T-helper 2 cell treated with Interferon-gamma antibody and Interleukin-4, amounts not matched to agents 5 μg/mL and 100 μg/mL, for 36 hours (primary cell): ENCODE results near the gene POLN.
A peak's percentile ranks its signal among the peaks of the same experiment; 100 is the strongest.
"Not testable (repeated sequence)": the region's sequence is repeated elsewhere in the genome, so short reads cannot be mapped to it uniquely, and the experiment has no call there.

Experiments
- DNase-seq: peaks from one replicate; pipeline ENCODE4 v3.0.0; 2021; ENCODE audit warnings: low spot score
- H3K27ac Mint-ChIP-seq: one replicate; pipeline ENCODE4 v1.8.0; 2021; ENCODE audit warnings: mild to moderate bottlenecking, mixed read lengths
- H3K27me3 Mint-ChIP-seq: one replicate; pipeline ENCODE4 v1.8.0; 2021; ENCODE audit warnings: low read depth, mixed read lengths
- H3K36me3 Mint-ChIP-seq: one replicate; pipeline ENCODE4 v1.8.0; 2021; ENCODE audit warnings: low read depth, mixed read lengths
- H3K4me1 Mint-ChIP-seq: one replicate; pipeline ENCODE4 v1.8.0; 2021; ENCODE audit warnings: low read depth, mixed read lengths
- H3K4me3 Mint-ChIP-seq: one replicate; pipeline ENCODE4 v1.8.0; 2022; ENCODE audit warnings: mild to moderate bottlenecking, moderate library complexity, mixed read lengths
- H3K9me3 Mint-ChIP-seq: one replicate; pipeline ENCODE4 v1.8.0; 2021; ENCODE audit warnings: mixed read lengths

Gene POLN

DNA sequence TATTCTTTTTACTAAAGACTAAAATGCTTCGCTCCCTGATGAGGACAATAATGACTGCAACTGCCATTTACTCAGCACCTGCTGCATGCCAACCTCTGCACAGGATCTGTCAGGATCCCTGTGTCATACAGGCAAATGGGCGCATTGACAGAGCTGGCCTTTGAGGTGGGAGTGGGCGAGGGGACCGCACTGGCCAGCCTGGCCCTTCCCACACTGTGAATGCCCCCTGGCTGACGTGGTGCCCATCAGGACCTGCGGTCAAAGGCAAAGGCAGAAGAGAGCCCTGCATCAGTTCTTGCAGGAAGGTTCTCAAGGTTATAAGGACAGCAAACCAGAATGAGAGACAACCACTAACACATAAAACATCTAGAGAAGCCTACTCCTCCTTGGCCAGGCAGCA is 67.9 kb downstream of the POLN start:
- peaks cover 16% of the 10 kb centered on the region for H3K36me3 Mint-ChIP-seq
- DNase-seq = no peak
- H3K9me3 Mint-ChIP-seq = no peaks in the 10 kb centered on the region
- no peaks in the 10 kb centered on the region for H3K27me3 Mint-ChIP-seq
- peak overlapping the region; percentile 60 for H3K27ac Mint-ChIP-seq
- peaks cover 68% of the 10 kb centered on the region for H3K4me1 Mint-ChIP-seq
- H3K4me3 Mint-ChIP-seq = no peak overlapping the region

GRCh38 chr4:2172627-2173231 is 69.2 kb downstream of the POLN start:
- H3K4me1 Mint-ChIP-seq = peaks cover 71% of the 10 kb centered on the region
- H3K4me3 Mint-ChIP-seq = peak overlapping the region; percentile 55
- H3K27me3 Mint-ChIP-seq = no peaks in the 10 kb centered on the region
- peaks cover 24% of the 10 kb centered on the region for H3K36me3 Mint-ChIP-seq
- no peaks in the 10 kb centered on the region for H3K9me3 Mint-ChIP-seq
- H3K27ac Mint-ChIP-seq = peak overlapping the region; percentile 90
- DNase-seq = peak; percentile 21

GRCh38 chr4:2172161-2172560 is 69.8 kb downstream of the POLN start:
- Mint-ChIP-seq H3K27ac (peak overlapping the region; percentile 90), H3K9me3 (no peaks in the 10 kb centered on the region), H3K27me3 (no peaks in the 10 kb centered on the region), H3K36me3 (peaks cover 24% of the 10 kb centered on the region), H3K4me3 (peak overlapping the region; percentile 55), H3K4me1 (peaks cover 68% of the 10 kb centered on the region)
- no peak for DNase-seq

DNA sequence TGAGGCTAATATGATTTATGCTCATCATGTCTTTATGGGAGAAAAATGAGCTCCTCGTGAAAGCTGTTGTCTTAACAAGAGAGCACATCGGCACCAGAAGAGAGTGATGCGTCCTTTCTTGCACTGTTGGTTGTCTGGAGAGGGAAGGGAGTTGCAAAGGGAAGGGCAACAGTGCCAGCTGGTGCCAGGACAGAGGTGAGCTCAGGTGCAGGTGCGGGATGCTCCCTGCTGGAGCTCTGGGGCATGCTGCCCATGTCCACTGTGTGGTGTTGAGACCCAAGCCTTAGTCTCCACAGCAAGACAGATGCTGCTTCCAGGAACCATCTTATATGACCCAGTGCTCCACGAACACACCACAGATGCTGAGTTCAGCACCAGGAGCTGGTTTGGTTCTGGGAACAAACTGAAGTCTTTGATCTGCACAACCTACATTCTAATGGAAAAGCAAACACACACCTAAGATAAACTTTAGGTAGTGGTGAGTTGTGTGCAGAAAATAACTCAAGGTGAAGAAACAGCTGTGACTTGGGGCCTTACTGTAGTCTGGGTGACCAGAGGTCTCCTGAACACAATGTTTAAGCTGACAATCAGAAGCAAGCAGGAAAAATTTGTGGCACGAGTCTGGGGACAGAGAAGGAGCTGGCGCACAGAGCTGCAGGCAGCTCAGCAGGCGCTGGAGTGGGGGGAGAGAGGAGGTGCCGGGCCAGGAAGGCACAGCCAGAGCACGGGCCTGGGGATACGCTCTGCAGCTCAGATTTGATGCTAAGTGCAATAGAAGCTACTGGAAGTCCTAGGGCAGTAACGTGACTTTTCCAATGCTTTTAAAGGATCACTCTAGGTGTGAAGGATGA is 73.2 kb downstream of the POLN start:
- Mint-ChIP-seq H3K4me1 (peaks cover 37% of the 10 kb centered on the region), H3K27me3 (no peaks in the 10 kb centered on the region), H3K4me3 (no peak overlapping the region), H3K36me3 (peaks cover 22% of the 10 kb centered on the region), H3K27ac (no peak overlapping the region), H3K9me3 (no peaks in the 10 kb centered on the region)
- no peak for DNase-seq

DNA sequence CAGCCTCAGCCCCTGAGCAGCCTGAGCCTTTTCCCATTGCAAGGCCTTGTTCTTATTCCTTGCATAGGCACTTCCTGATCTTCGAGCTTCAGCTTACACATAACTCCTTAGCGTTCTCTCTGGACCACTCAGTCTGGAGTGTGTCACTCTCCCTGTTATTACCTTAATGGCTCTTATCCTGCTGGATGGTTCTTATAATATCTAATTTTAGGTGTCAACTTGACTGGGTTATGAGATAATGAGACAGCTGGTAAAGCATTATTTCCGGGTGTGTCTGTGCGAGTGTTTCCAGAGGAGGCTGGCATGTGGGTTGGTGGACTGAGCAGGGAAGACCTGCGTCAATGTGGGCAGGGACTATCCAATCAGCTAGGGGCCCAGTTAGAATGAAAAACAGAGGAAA is 75.7 kb downstream of the POLN start:
- Mint-ChIP-seq H3K27me3 (no peaks in the 10 kb centered on the region), H3K4me1 (peaks cover 16% of the 10 kb centered on the region), H3K36me3 (peaks cover 15% of the 10 kb centered on the region), H3K4me3 (no peak overlapping the region), H3K9me3 (no peaks in the 10 kb centered on the region), H3K27ac (no peak overlapping the region)
- DNase-seq = no peak

GRCh38 chr4:2165391-2165790 is 76.5 kb downstream of the POLN start:
- H3K4me1 Mint-ChIP-seq = peaks cover 13% of the 10 kb centered on the region
- peaks cover 13% of the 10 kb centered on the region for H3K36me3 Mint-ChIP-seq
- H3K27ac Mint-ChIP-seq = no peak overlapping the region
- H3K4me3 Mint-ChIP-seq = no peak overlapping the region
- H3K27me3 Mint-ChIP-seq = no peaks in the 10 kb centered on the region
- no peak for DNase-seq
- H3K9me3 Mint-ChIP-seq = no peaks in the 10 kb centered on the region

- H3K27ac Mint-ChIP-seq = no peak overlapping the region
- H3K4me3 Mint-ChIP-seq = no peak overlapping the region
- no peak for DNase-seq
- H3K4me1 Mint-ChIP-seq = peaks cover 5% of the 10 kb centered on the region
- no peaks in the 10 kb centered on the region for H3K9me3 Mint-ChIP-seq
- H3K27me3 Mint-ChIP-seq = no peaks in the 10 kb centered on the region
- peaks cover 8% of the 10 kb centered on the region for H3K36me3 Mint-ChIP-seq
These were observed 78.6 kb downstream of the POLN start for GRCh38 chr4:2163311-2163821.

DNA sequence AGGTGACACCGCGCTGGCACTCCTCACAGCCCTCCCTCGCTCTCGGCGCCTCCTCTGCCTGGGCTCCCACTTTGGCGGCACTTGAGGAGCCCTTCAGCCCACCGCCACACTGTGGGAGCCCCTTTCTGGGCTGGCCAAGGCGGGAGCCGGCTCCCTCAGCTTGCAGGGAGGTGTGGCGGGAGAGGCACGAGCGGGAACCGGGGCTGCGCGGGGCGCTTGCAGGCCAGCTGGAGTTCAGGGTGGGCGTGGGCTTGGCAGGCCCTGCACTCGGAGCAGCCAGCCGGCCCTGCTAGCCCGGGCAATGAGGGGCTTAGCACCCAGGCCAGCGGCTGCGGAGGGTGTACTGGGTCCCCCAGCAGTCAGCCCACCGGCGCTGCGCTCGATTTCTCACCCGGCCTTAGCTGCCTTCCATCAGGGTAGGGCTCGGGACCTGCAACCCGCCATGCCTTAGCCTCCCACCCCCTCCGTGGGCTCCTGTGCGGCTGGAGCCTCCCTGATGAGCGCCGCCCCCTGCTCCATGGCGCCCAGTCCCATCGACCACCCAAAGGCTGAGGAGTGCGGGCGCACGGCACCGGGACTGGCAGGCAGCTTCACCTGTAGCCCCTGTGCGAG is 80.7 kb downstream of the POLN start:
- DNase-seq, H3K36me3 Mint-ChIP-seq, H3K27me3 Mint-ChIP-seq, H3K4me3 Mint-ChIP-seq, H3K27ac Mint-ChIP-seq, H3K9me3 Mint-ChIP-seq, H3K4me1 Mint-ChIP-seq: not testable (repeated sequence)

DNA sequence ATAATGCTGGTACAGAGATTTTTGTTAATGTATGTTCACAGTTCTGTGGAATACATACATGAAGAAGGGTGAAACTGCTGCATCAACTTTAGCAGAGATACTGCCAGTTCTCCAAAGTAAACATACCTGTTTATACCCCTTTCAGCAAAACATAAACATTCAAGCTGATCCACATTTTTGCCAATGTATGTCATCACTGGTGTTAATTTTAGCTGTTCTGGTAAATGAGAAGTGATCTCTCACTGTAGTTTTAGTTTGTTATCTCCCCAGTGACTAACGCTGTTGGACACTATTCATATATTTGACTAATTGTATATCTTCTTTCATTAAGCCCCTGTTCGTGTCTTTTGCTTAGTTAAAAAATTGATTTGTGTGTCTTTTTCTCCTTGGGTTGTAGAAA is 82.0 kb downstream of the POLN start:
- DNase-seq = no peak
- Mint-ChIP-seq H3K27ac (no peak overlapping the region), H3K36me3 (peaks cover 2% of the 10 kb centered on the region), H3K4me3 (no peak overlapping the region), H3K27me3 (no peaks in the 10 kb centered on the region), H3K9me3 (peaks cover 1% of the 10 kb centered on the region), H3K4me1 (no peaks in the 10 kb centered on the region)

DNA sequence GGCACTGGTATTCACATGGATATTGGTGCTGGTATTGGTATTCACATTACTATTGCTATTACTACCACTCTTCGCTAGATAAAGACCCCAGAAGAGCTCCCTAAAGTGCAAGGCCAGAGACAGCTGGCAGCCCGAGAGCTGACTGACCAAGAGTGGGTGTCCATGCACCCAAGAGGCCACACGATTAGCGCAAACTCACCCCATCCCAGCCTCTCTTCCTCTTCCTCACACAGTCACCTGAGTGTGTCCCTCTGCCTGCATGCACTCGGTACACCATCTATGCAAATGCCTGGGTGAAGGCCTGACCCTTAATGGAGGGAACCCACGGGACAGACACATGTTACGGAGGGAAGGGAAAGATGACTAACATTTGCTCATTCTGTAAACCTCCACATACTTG is 86.7 kb downstream of the POLN start:
- DNase-seq = no peak
- Mint-ChIP-seq H3K4me1 (no peaks in the 10 kb centered on the region), H3K27ac (no peak overlapping the region), H3K4me3 (no peak overlapping the region), H3K36me3 (peaks cover 4% of the 10 kb centered on the region), H3K9me3 (peaks cover 11% of the 10 kb centered on the region), H3K27me3 (peaks cover 2% of the 10 kb centered on the region)

- no peaks in the 10 kb centered on the region for H3K4me1 Mint-ChIP-seq
These were observed 87.6 kb downstream of the POLN start for GRCh38 chr4:2154215-2154740.

GRCh38 chr4:2151544-2151943 is 90.4 kb downstream of the POLN start:
- no peak overlapping the region for H3K27ac Mint-ChIP-seq
- DNase-seq = no peak
- H3K9me3 Mint-ChIP-seq = peaks cover 11% of the 10 kb centered on the region
- H3K4me3 Mint-ChIP-seq = no peak overlapping the region
- H3K27me3 Mint-ChIP-seq = peaks cover 4% of the 10 kb centered on the region
- no peaks in the 10 kb centered on the region for H3K4me1 Mint-ChIP-seq
- peaks cover 4% of the 10 kb centered on the region for H3K36me3 Mint-ChIP-seq

More at GRCh38 chr4:2154215-2154740, 87.6 kb downstream of the POLN start:
- Mint-ChIP-seq H3K36me3 (peaks cover 4% of the 10 kb centered on the region), H3K9me3 (peaks cover 11% of the 10 kb centered on the region), H3K27me3 (peaks cover 2% of the 10 kb centered on the region), H3K27ac (no peak overlapping the region), H3K4me3 (no peak overlapping the region)
- DNase-seq = no peak

GRCh38 chr4:2150076-2150475 is 91.8 kb downstream of the POLN start:
- H3K9me3 Mint-ChIP-seq = peaks cover 11% of the 10 kb centered on the region
- no peak overlapping the region for H3K4me3 Mint-ChIP-seq
- peaks cover 4% of the 10 kb centered on the region for H3K36me3 Mint-ChIP-seq
- DNase-seq = no peak
- H3K27me3 Mint-ChIP-seq = peaks cover 4% of the 10 kb centered on the region
- H3K27ac Mint-ChIP-seq = no peak overlapping the region
- no peaks in the 10 kb centered on the region for H3K4me1 Mint-ChIP-seq
